NCI-H128 (cell line): ENCODE data around the gene VAMP4.

Experiments used
- DNase-seq: peaks from one replicate; lab custom pipeline; 2025; ENCODE audit not compliant: unreplicated experiment; lab: John Stamatoyannopoulos, UW

VAMP4 gene

GRCh38 chr1:171741872-171742576 lies at the start of gene VAMP4:
TSS of gene VAMP4 (minus strand) at chr1:171742065. CDS start at chr1:171738414, 3,651 bp downstream.
- peak; percentile 77 for DNase-seq

GRCh38 chr1:171790318-171790717 lies 48.5 kb upstream of the VAMP4 start:
- no peak for DNase-seq

GRCh38 chr1:171788696-171789095 lies 46.8 kb upstream of the VAMP4 start:
- no peak for DNase-seq

GRCh38 chr1:171787686-171788480 lies 46.0 kb upstream of the VAMP4 start:
- no peak for DNase-seq

GRCh38 chr1:171786534-171786933 lies 44.7 kb upstream of the VAMP4 start:
- no peak for DNase-seq

- no peak for DNase-seq
These were observed 43.9 kb upstream of the VAMP4 start for GRCh38 chr1:171785766-171786165.

GRCh38 chr1:171784784-171785183 lies 42.9 kb upstream of the VAMP4 start:
- DNase-seq = no peak

GRCh38 chr1:171783816-171784530 lies 42.1 kb upstream of the VAMP4 start:
- DNase-seq = no peak

GRCh38 chr1:171781176-171781875 lies 39.5 kb upstream of the VAMP4 start, which contains the start of gene METTL13:
TSS of gene METTL13 (plus strand) at chr1:171781660. CDS start at chr1:171781968, 308 bp downstream.
- DNase-seq = peak; percentile 98

- DNase-seq = peak; percentile 21
These were observed 38.8 kb upstream of the VAMP4 start for GRCh38 chr1:171780583-171781175.

GRCh38 chr1:171772312-171772711 lies 30.4 kb upstream of the VAMP4 start:
- DNase-seq = no peak

- DNase-seq = no peak
These were observed 27.9 kb upstream of the VAMP4 start for GRCh38 chr1:171769754-171770153.

GRCh38 chr1:171769171-171769570 lies 27.3 kb upstream of the VAMP4 start:
- DNase-seq = no peak

- DNase-seq = no peak
These were observed 21.9 kb upstream of the VAMP4 start for GRCh38 chr1:171763764-171764163.

- no peak for DNase-seq
These were observed 20.3 kb upstream of the VAMP4 start for GRCh38 chr1:171762143-171762563.

GRCh38 chr1:171758011-171758410 lies 16.1 kb upstream of the VAMP4 start:
- no peak for DNase-seq

GRCh38 chr1:171756856-171757255 lies 15.0 kb upstream of the VAMP4 start:
- DNase-seq = no peak

- no peak for DNase-seq
These were observed 13.1 kb upstream of the VAMP4 start for GRCh38 chr1:171754971-171755370.

GRCh38 chr1:171754353-171754705 lies 12.5 kb upstream of the VAMP4 start:
- no peak for DNase-seq

GRCh38 chr1:171753685-171754352 lies 12.0 kb upstream of the VAMP4 start:
- no peak for DNase-seq
